H1 (cell line): ENCODE measurements around the gene DDX42. TPM values are rescaled to one million over a fixed set of nuclear protein-coding genes. Genes with fewer than 3 reads are reported as not detected.

ENCODE experiments used
- ATF3 ChIP-seq: IDR thresholded peaks from 2 replicates; pipeline ENCODE4 v1.6.1; 2011; ENCODE audit warnings: low read depth, mild to moderate bottlenecking, low read length; ENCODE audit not compliant: insufficient read depth
- BRCA1 ChIP-seq: IDR thresholded peaks from 2 replicates; pipeline ENCODE4 v1.6.1; 2012; ENCODE audit warnings: low read depth, low read length, improper control_type of control experiment
- CBX8 ChIP-seq: fragments of 300-800, 300-1000 bp; sonication (generic); IDR thresholded peaks from 2 replicates; pipeline ENCODE4 v1.7.1; 2016; ENCODE audit warnings: low read depth, low read length, borderline replicate concordance
- CHD7 ChIP-seq: fragments of 300-600 bp; sonication (generic); IDR thresholded peaks from 2 replicates; pipeline ENCODE4 v1.7.1; 2012; ENCODE audit warnings: low read length, moderate library complexity, mild to moderate bottlenecking, inconsistent platforms; ENCODE audit not compliant: insufficient replicate concordance
- KDM1A ChIP-seq: fragments of 200-600, 300-600 bp; sonication (generic); IDR thresholded peaks from 2 replicates; pipeline ENCODE4 v1.7.1; 2016; ENCODE audit warnings: mild to moderate bottlenecking, low read length, borderline replicate concordance
- KDM4A ChIP-seq: IDR thresholded peaks from one replicate; pipeline ENCODE4 v1.7.1; 2012; ENCODE audit warnings: low read depth, mild to moderate bottlenecking, moderate library complexity, low read length, inconsistent platforms; ENCODE audit not compliant: severe bottlenecking
- NANOG ChIP-seq: IDR thresholded peaks from 2 replicates; pipeline ENCODE4 v1.6.1; 2011; ENCODE audit warnings: low read length, low read depth, mild to moderate bottlenecking, inconsistent platforms; ENCODE audit not compliant: insufficient read depth, poor library complexity, severe bottlenecking
- POLR2A ChIP-seq, 2 experiments: IDR thresholded peaks; 1 replicate in 1 of 2; 2 replicates in 1 of 2; pipeline ENCODE4 v1.6.1; 2011; ENCODE audit warnings: low read depth in 2 of 2, low read length in 2 of 2, mild to moderate bottlenecking in 2 of 2; ENCODE audit errors: control extremely low read depth in 1 of 2
- POLR2AphosphoS5 ChIP-seq: IDR thresholded peaks from 2 replicates; pipeline ENCODE4 v1.6.1; 2011; ENCODE audit warnings: low read depth, low read length
- SRF ChIP-seq: IDR thresholded peaks from 2 replicates; pipeline ENCODE4 v1.6.1; 2011; ENCODE audit warnings: mild to moderate bottlenecking, low read depth, low read length, moderate library complexity
- polyA plus RNA-seq, 7 experiments: library from polyadenylated mRNA; depleted of rRNA in 3 of 7; stranded (reverse) in 5 of 7; unstranded in 2 of 7; fragments of >200 nt in 5 of 7; fragments of 200-250 nt in 2 of 7; gene quantifications; 1 replicate in 5 of 7; 2 replicates in 1 of 7; 4 replicates in 1 of 7; pipeline versions ENCODE4 v1.2.1 to v1.2.3, GENCODE V29; 2011 to 2013; ENCODE audit warnings: missing spikeins in 2 of 7, mixed read lengths in 2 of 7
- total RNA-seq: library from RNA; stranded (reverse); fragmentation: NEBNext Ultra II Directional; extraction: Animal tissue kit (Norgen Biotek cat#: 25700); gene quantifications from 2 replicates; pipeline ENCODE4 v1.2.1, GENCODE V29; 2021

The DDX42 gene
- total and polyA plus RNA-seq, 2 of the 8 experiments (the other 6 are each of a cell fraction or from before 2014, with no cell fraction given), result 40.6 to 114 TPM

- TF ChIP-seq CHD7 (no peak), KDM1A (no peak), POLR2A (IDR thresholded peaks at IDR 0.05; ENCODE audit: control extremely low read depth in 1 of 2, low read depth in 2 of 2, low read length in 2 of 2) (no peak), ATF3 (no peak), POLR2AphosphoS5 (no peak), KDM4A (no peak), BRCA1 (no peak), CBX8 (no peak), SRF (no peak), NANOG (no peak)
Observed at GRCh38 chr17:63760771-63761539, 13.0 kb upstream of the DDX42 start (continued).
